HG03025 (cell line): ENCODE results near the gene CYB5R3.
"Not testable (repeated sequence)": the region's sequence is repeated elsewhere in the genome, so short reads cannot be mapped to it uniquely, and the experiment has no call there.

Experiments
- ATAC-seq: cut with Tn5 transposase; IDR thresholded peaks from one replicate; pipeline ENCODE4 v1.9.1; 2021; ENCODE audit warnings: mild to moderate bottlenecking, moderate library complexity; ENCODE audit not compliant: unreplicated experiment, low FRiP score

CYB5R3 gene

DNA sequence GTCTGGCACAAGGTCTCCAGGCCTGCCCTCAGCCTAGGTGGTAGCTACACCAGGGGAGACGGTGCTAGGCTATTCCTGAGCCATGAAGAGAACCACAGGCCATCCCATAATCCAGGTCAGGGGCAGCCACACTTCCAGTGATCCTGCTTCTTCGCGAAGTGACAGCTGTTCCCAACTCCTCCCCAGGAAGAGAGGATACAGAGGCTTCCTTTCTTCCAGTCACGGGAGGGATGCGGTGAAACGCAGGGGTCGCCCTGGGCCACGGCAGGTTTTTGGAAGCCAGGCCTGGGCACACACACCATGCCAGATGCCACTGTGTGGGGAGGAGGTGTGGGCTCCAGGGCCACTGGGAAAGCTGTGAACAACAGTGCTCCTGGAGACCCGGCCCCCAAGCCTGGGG lies 72.1 kb downstream of the CYB5R3 start:
- ATAC-seq: not testable (repeated sequence)

DNA sequence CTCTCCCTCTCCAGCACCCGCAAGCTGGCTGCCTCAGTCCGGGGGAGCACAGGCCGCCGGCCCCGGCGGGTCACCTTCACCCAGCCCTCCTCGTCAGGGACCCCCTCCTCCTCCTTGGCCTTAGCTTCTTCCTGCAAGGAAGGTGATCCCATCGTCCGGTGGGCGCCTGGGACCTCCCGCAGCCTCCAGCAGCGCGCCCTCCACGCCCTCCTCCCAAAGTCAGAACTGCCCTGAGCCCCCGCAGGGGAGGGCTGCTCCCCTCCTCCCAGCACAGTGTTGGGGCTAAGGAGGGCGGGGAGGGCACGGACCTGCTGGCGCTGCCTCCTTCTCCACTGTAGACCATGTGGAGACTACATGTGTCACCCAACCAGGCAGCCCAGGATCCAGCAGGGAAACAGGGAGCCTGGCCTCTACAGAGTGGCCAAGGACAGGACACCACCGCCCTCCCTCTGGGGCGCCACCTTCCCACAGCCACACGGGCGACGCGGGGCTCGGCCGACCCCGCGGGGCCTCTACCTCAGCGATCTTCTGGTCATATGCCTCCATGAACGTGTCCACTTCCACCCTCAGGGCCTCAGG lies 73.1 kb downstream of the CYB5R3 start:
- not testable (repeated sequence) for ATAC-seq

DNA sequence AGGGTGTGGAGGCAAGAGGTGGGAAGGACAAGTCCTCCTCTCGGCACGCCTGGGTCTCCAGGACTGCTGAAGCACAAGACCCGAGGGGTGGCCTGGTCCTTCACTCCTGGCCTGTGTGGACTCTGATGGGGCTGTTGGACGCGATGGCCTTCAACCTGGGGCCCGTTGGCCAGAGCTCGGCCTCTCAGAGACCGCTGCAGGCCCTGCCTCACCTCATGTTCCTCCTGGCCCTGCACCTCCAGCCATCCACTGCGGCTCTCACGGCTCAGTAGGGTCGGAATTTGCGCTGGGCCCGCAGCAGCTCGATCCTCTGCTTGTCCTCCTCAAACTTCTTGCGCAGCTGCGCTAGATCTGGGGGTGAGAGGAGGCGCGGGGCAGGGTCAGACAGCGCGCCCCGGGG lies 74.7 kb downstream of the CYB5R3 start:
- ATAC-seq: not testable (repeated sequence)

DNA sequence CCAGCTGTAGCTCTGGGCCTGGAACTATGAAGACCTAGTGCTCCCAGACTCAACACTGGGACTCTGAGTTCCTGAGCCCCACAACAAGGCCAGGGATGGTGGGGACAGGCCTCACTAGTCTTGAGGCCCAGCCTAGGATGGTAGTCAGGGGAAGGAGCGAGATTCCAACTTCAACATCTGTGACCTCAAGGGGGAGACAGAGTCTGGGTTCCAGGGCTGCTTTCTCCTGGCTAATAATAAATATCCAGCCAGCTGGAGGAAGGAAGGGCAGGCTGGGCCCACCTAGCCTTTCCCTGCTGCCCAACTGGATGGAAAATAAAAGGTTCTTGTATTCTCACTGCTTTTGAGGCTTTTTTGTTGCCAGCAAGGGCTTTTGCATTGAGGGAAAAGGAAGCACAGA lies 75.1 kb downstream of the CYB5R3 start:
- not testable (repeated sequence) for ATAC-seq

DNA sequence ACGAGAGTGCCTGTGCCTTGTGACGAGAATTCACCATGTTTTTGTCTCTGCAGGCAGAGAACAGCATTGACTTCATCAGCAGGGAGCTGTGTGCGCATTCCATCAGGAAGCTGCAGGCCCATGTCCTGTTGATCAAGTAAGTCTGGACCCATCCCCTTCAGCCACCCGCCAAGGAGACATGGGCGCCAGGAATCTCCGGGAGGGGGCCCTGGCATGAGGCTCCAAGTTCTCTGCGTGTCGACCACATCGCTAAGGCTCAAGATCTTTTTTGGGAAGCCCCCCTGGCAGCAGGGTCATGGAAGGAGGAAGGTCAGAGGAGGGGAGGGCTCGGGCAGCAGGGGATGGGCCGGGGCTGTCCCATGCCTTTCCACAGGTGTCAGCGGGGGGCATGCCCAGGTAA lies 78.1 kb downstream of the CYB5R3 start:
- not testable (repeated sequence) for ATAC-seq

DNA sequence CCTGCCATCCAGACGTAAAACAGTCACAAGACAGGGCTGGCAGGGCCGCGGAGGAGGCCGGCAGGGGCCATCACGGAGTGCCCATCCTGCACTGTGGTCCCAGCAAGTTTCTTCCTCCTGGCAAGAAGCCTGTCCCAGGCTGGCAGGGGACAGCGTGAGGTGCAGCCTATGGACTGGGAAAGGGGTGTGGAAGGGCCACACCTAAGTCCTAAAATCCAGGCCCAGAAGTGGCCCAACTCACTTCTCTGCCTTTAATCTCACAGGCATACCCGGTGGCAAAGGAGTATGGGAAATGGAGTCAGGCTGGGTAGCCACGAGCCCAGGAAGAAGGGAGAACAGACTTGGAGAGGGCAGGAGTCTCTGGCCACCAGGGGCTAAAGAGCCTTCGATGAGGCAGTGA lies 78.6 kb downstream of the CYB5R3 start:
- ATAC-seq: not testable (repeated sequence)

DNA sequence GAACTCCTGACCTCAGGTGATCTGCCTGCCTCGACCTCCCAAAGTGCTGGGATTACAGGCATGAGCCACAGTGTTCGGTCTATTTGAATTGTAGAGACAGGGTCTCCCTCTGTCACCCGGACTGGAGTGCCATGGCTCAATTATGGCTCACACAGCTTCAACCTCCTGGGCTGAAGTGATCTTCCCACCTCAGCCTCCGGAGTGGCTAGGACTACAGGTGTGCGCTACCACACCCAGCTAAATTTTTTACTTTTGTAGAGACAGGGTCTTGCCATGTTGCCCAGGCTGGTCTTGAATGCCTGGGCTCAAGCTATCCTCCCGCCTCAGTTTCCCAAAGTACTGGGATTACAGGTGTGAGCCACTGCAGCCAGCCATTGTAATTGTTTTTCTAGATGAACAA lies 81.2 kb downstream of the CYB5R3 start:
- not testable (repeated sequence) for ATAC-seq
